PC-9 (cell line): ENCODE data around the gene MSH4. TPM values are rescaled to one million over a fixed set of nuclear protein-coding genes. Genes with fewer than 3 reads are reported as not detected.

Source experiments
- BruUV-seq: library from RNA; stranded (reverse); fragments of 400-500 nt; replicated peaks from 2 replicates; lab custom pipeline; 2021; lab: Mats Ljungman, UMichigan
- CTCF ChIA-PET: fragments of 300-600 bp; sonication (Branson Sonifier 250); formaldehyde crosslinking; loops from one replicate; lab custom pipeline; 2022; ENCODE audit warnings: antibody characterized with exemption; lab: Charles Lee
- POLR2A ChIA-PET: fragments of 300-600 bp; sonication (Branson Sonifier 250); formaldehyde crosslinking; loops from one replicate; lab custom pipeline; 2022; ENCODE audit warnings: antibody characterized with exemption; ENCODE audit not compliant: unreplicated experiment; lab: Charles Lee
- DNase-seq, 2 experiments: peaks; one replicate each; pipeline versions ENCODE4 v3.0.0 to v3.0.0-alpha.2; 2015 to 2022; ENCODE audit warnings: mixed read lengths in 1 of 2
- H2AFZ ChIP-seq: fragments of 200-600 bp; sonication (generic); 2 replicates; pipeline ENCODE4 v1.8.1; 2017; ENCODE audit warnings: antibody characterized with exemption
- H3F3A ChIP-seq: fragments of 200-600 bp; sonication (generic); 2 replicates; pipeline ENCODE4 v1.8.1; 2017; ENCODE audit warnings: antibody characterized with exemption, mild to moderate bottlenecking, low read depth; ENCODE audit not compliant: insufficient read depth
- H3K27ac ChIP-seq: fragments of 200-600 bp; sonication (generic); 2 replicates; pipeline ENCODE4 v1.6.1; 2016; ENCODE audit warnings: mixed run types
- H3K27me3 ChIP-seq: fragments of 200-600 bp; sonication (generic); 2 replicates; pipeline ENCODE4 v1.6.1; 2016; ENCODE audit warnings: low read depth, mixed run types; ENCODE audit not compliant: insufficient read depth
- H3K36me3 ChIP-seq: fragments of 200-600 bp; sonication (generic); 2 replicates; pipeline ENCODE4 v1.6.1; 2016; ENCODE audit warnings: low read depth, mixed run types
- H3K4me1 ChIP-seq: fragments of 200-600 bp; sonication (generic); replicated peaks from 2 replicates; pipeline ENCODE4 v1.6.1; 2016; ENCODE audit warnings: mixed run types; ENCODE audit not compliant: insufficient read depth
- H3K4me2 ChIP-seq: fragments of 200-600 bp; sonication (generic); 2 replicates; pipeline ENCODE4 v1.6.1; 2017; ENCODE audit warnings: mixed run types
- H3K4me3 ChIP-seq: fragments of 200-600 bp; sonication (generic); 2 replicates; pipeline ENCODE4 v1.6.1; 2016; ENCODE audit warnings: mixed run types
- H3K79me2 ChIP-seq: fragments of 200-600 bp; sonication (generic); 2 replicates; pipeline ENCODE4 v1.6.1; 2017; ENCODE audit warnings: low read depth, mixed run types
- H3K9me2 ChIP-seq: fragments of 200-600 bp; sonication (generic); 2 replicates; pipeline ENCODE4 v1.8.1; 2017; ENCODE audit warnings: mild to moderate bottlenecking; ENCODE audit not compliant: insufficient read depth
- H3K9me3 ChIP-seq: fragments of 200-600 bp; sonication (generic); 2 replicates; pipeline ENCODE4 v1.8.1; 2016; ENCODE audit warnings: low read depth; ENCODE audit not compliant: insufficient read depth
- H4K20me1 ChIP-seq: fragments of 200-600 bp; sonication (generic); 2 replicates; pipeline ENCODE4 v1.8.1; 2017; ENCODE audit not compliant: insufficient read depth
- EZH2 ChIP-seq: fragments of 200-600 bp; sonication (generic); IDR thresholded peaks from 2 replicates; pipeline ENCODE4 v1.8.0; 2017; ENCODE audit warnings: antibody characterized with exemption, low read depth
- intact Hi-C: fragments of 100-400 bp; cut with micrococcal nuclease; formaldehyde crosslinking; loops from one replicate; pipeline ENCODE4 v1.10.0; 2022; ENCODE audit not compliant: unreplicated experiment
- total RNA-seq: library from RNA; stranded (reverse); gene quantifications from 2 replicates; pipeline ENCODE4 v1.2.3, GENCODE V29; 2021
- TF ChIP-seq, protein P1 (sequence below): fragments of 200-600 bp; sonication (generic); conservative IDR thresholded peaks from 2 replicates; pipeline ENCODE4 v1.6.1; 2017; ENCODE audit warnings: mixed run types, antibody characterized with exemption, mild to moderate bottlenecking, moderate library complexity

Gene MSH4
- total RNA-seq, 1 experiment from 2014 or later, result 0.35 TPM

DNA sequence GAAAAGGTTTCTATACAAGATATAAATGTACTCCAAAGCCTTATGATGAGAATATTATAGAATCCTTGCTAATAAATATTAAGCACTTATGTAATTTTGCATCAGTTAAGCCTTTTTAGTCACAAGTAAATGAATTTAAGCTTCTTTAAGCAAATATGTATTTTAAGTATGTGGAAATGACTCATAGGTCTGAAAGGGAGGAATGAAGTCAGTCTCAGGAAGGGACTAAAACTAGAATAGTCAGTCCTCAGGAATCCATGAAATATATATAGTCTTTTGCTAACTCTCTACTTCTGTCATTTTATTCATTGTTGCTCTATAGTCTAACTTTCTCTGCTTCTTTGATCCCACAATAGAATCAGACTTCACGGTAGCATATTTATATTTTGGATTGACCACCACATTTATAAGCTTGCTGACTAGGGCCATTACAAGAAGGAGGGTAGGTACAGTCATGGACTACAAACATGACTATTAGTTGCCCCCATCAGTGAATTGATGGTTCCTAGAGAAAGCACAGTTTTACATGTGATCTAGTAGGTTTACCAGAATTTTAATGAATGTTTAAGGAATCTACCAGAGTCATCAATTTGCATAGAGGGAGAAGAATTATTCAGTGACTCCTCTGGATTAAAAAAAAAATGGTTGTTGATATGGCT, 30.9 kb upstream of the MSH4 start:
- no peaks in the 10 kb centered on the region for H4K20me1 ChIP-seq
- H3K4me2 ChIP-seq, result peak overlapping the region; percentile 58
- TF ChIP-seq EZH2, result no peak
- TF ChIP-seq, protein P1, sequence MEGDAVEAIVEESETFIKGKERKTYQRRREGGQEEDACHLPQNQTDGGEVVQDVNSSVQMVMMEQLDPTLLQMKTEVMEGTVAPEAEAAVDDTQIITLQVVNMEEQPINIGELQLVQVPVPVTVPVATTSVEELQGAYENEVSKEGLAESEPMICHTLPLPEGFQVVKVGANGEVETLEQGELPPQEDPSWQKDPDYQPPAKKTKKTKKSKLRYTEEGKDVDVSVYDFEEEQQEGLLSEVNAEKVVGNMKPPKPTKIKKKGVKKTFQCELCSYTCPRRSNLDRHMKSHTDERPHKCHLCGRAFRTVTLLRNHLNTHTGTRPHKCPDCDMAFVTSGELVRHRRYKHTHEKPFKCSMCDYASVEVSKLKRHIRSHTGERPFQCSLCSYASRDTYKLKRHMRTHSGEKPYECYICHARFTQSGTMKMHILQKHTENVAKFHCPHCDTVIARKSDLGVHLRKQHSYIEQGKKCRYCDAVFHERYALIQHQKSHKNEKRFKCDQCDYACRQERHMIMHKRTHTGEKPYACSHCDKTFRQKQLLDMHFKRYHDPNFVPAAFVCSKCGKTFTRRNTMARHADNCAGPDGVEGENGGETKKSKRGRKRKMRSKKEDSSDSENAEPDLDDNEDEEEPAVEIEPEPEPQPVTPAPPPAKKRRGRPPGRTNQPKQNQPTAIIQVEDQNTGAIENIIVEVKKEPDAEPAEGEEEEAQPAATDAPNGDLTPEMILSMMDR, result no peak
- ChIA-PET POLR2A (interaction anchor here (0.6 to 0.9 kb wide), 3 partner anchors 10 to 25 kb away, joined by 3 to 8 read pairs (median 4); partner anchors contain the start of gene RABGGTB), CTCF (interaction anchor here (0.6 kb wide), 1 partner anchor 25 kb away, joined by 6 read pairs; no protein-coding TSS in a partner anchor)
- H3F3A ChIP-seq, result peaks cover 13% of the 10 kb centered on the region; the same call in 1 of the 2 replicates
- no peak overlapping the region for H2AFZ ChIP-seq
- H3K36me3 ChIP-seq, result peaks cover 11% of the 10 kb centered on the region; the same call in 1 of the 2 replicates
- no peak overlapping the region for H3K4me3 ChIP-seq
- H3K9me3 ChIP-seq, result no peaks in the 10 kb centered on the region
- no peaks in the 10 kb centered on the region for H3K27me3 ChIP-seq
- H3K4me1 ChIP-seq, result peaks cover 19% of the 10 kb centered on the region
- no TSS peak for BruUV-seq
- intact Hi-C loops, result no loop called here
- no peaks in the 10 kb centered on the region for H3K79me2 ChIP-seq
- H3K9me2 ChIP-seq, result no peaks in the 10 kb centered on the region
- peak overlapping the region; percentile 74 for H3K27ac ChIP-seq
- DNase-seq, result peak in 1 of 2 experiments; percentile 84

DNA sequence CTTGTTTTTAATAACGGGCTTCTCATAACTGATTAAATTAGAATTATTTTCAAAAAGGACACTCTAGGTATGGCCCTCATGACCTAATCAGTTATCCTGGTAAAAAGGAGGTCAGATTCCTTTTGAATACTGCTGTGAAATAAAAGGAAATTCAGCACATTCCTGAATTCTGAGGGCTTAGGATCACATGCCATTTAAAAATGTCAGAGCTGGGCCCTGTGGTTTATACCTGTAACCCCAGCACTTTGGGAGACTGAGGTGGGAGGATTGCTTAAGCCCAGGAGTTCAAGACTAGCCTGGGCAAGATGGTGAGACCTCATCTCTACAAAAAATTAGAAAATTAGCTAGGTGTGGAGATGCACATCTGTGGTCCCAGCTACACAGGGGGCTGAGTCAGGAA, 28.7 kb upstream of the MSH4 start:
- Histone ChIP-seq H3F3A (peaks cover 13% of the 10 kb centered on the region; the same call in 1 of the 2 replicates), H3K4me3 (no peak overlapping the region), H4K20me1 (no peaks in the 10 kb centered on the region), H3K9me3 (no peaks in the 10 kb centered on the region), H3K27ac (no peak overlapping the region), H3K27me3 (no peaks in the 10 kb centered on the region), H3K4me2 (no peak overlapping the region), H3K9me2 (no peaks in the 10 kb centered on the region), H3K4me1 (peaks cover 19% of the 10 kb centered on the region), H3K79me2 (no peaks in the 10 kb centered on the region), H3K36me3 (peaks cover 1% of the 10 kb centered on the region; the same call in 1 of the 2 replicates), H2AFZ (no peak overlapping the region)
- no peak for TF ChIP-seq EZH2
- TF ChIP-seq, protein P1, result no peak
- intact Hi-C loops, result no loop called here
- DNase-seq, result peak in 1 of 2 experiments; percentile 30
- ChIA-PET CTCF (no interaction called here), POLR2A (interaction anchor here (0.7 kb wide), 1 partner anchor 21 kb away, joined by 4 read pairs; no protein-coding TSS in a partner anchor)
- no TSS peak for BruUV-seq

DNA sequence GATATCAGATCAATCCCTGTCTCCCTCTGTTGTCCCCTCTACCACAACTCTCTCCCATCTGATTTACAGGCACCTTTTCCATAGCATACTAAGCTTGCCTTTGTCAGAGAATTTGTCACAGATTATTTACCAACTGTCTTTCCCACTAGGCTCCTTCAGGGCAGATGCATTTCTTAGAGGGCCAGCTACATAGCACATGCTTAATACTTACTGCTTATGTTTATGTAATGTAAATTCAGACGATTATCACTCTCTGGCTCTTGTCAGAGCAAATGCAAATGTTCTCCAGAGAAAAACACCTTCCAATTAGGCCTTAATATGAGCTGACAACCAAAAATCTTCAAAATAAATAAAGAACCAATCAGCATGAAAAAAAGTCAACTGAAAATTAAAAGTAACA, 25.9 kb upstream of the MSH4 start:
- Histone ChIP-seq H3K9me3 (no peaks in the 10 kb centered on the region), H3K79me2 (no peaks in the 10 kb centered on the region), H3K27me3 (no peaks in the 10 kb centered on the region), H3K4me2 (no peak overlapping the region), H3K4me1 (peaks cover 20% of the 10 kb centered on the region), H3K36me3 (no peaks in the 10 kb centered on the region), H3K4me3 (no peak overlapping the region), H3K9me2 (no peaks in the 10 kb centered on the region), H3K27ac (no peak overlapping the region), H2AFZ (no peak overlapping the region), H3F3A (peaks cover 15% of the 10 kb centered on the region; the same call in 1 of the 2 replicates), H4K20me1 (no peaks in the 10 kb centered on the region)
- ChIA-PET CTCF (no interaction called here), POLR2A (no interaction called here)
- intact Hi-C loops, result no loop called here
- TF ChIP-seq, protein P1, result no peak
- DNase-seq, result no peak
- BruUV-seq, result no TSS peak
